Stomach (tissue), 4 donors: ENCODE results near the gene RNF141.

Experiments
- EP300 ChIP-seq: sonication (generic); formaldehyde crosslinking; IDR thresholded peaks from one replicate; pipeline ENCODE4 v1.6.1; 2017; ENCODE audit warnings: antibody characterized with exemption
- POLR2A ChIP-seq, 4 donors: fragments of 450-650 bp; IDR thresholded peaks; one replicate each; pipeline ENCODE4 v1.6.1; 2016; ENCODE audit warnings: antibody characterized with exemption in 4 of 4, control low read depth in 2 of 4, mild to moderate bottlenecking in 1 of 4, moderate library complexity in 1 of 4
- POLR2AphosphoS5 ChIP-seq, 3 donors: sonication (generic); formaldehyde crosslinking; IDR thresholded peaks; one replicate each; pipeline ENCODE4 v1.6.1; 2016; ENCODE audit warnings: antibody characterized with exemption in 3 of 3
- TF ChIP-seq, protein P1 (sequence below), 7 experiments: fragments of 450-650 bp in 4 of 7; fragments of 200-600 bp in 3 of 7; sonication (generic) in 3 of 7; IDR thresholded peaks; one replicate each; pipeline ENCODE4 v1.5.1; 2016 to 2019; ENCODE audit warnings: antibody characterized with exemption in 7 of 7, control low read depth in 2 of 7, mild to moderate bottlenecking in 1 of 7

DNA sequence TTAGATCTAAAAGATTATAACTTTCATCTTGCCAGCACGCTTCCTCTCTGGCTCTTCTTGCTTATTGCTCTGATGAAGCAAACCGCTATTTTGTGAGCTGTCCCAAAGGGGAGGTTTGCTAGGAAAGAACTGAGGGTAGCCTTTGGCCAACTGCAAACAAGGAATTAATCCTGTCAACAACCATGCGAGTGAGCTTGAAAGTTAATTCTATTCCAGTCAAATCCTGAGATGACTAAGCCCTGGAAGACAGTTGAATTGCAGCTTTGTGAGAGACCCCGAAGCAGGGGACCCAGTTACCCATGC is 10.3 kb upstream of the RNF141 start:
- TF ChIP-seq POLR2A (IDR thresholded peaks at IDR 0.05) = no peak
- TF ChIP-seq, protein P1, sequence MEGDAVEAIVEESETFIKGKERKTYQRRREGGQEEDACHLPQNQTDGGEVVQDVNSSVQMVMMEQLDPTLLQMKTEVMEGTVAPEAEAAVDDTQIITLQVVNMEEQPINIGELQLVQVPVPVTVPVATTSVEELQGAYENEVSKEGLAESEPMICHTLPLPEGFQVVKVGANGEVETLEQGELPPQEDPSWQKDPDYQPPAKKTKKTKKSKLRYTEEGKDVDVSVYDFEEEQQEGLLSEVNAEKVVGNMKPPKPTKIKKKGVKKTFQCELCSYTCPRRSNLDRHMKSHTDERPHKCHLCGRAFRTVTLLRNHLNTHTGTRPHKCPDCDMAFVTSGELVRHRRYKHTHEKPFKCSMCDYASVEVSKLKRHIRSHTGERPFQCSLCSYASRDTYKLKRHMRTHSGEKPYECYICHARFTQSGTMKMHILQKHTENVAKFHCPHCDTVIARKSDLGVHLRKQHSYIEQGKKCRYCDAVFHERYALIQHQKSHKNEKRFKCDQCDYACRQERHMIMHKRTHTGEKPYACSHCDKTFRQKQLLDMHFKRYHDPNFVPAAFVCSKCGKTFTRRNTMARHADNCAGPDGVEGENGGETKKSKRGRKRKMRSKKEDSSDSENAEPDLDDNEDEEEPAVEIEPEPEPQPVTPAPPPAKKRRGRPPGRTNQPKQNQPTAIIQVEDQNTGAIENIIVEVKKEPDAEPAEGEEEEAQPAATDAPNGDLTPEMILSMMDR (IDR thresholded peaks at IDR 0.05) = no peak
- TF ChIP-seq POLR2AphosphoS5 (IDR thresholded peaks at IDR 0.05) = no peak
- TF ChIP-seq EP300 = no peak
